Measurements from ENCODE around the gene HGS. TPM values are rescaled to one million over a fixed set of nuclear protein-coding genes. Genes with fewer than 3 reads are reported as not detected.

The HGS gene
- total RNA-seq, 2 experiments from 2014 or later: 118 to 127 TPM

DNA sequence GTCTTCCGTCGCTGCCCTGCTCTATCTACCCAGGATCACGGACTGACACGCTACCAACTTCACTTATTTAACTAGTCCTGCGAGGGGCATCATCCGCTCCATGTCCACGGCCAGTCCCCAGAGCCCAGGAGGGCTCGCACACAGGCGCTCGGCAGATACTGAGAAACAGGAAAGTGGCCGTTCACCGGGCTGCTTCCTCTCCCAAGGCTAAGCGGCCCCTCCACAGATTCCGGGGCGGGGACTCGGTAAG, 17.8 kb upstream of the HGS start:
- Mint-ChIP-seq H3K36me3 (ENCODE audit: low read depth) (peaks cover 41% of the 10 kb centered on the region), H3K9me3 (no peaks in the 10 kb centered on the region), H3K27me3 (no peaks in the 10 kb centered on the region), H3K4me3 (peak overlapping the region; percentile 94), H3K4me1 (ENCODE audit: low read depth) (peaks cover 50% of the 10 kb centered on the region), H3K27ac (peak overlapping the region; percentile 91)
- peaks cover 32% of the 10 kb centered on the region for H3K36me3 ChIP-seq (ENCODE audit: insufficient read depth, low read length)
- TF ChIP-seq, protein P1, sequence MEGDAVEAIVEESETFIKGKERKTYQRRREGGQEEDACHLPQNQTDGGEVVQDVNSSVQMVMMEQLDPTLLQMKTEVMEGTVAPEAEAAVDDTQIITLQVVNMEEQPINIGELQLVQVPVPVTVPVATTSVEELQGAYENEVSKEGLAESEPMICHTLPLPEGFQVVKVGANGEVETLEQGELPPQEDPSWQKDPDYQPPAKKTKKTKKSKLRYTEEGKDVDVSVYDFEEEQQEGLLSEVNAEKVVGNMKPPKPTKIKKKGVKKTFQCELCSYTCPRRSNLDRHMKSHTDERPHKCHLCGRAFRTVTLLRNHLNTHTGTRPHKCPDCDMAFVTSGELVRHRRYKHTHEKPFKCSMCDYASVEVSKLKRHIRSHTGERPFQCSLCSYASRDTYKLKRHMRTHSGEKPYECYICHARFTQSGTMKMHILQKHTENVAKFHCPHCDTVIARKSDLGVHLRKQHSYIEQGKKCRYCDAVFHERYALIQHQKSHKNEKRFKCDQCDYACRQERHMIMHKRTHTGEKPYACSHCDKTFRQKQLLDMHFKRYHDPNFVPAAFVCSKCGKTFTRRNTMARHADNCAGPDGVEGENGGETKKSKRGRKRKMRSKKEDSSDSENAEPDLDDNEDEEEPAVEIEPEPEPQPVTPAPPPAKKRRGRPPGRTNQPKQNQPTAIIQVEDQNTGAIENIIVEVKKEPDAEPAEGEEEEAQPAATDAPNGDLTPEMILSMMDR (IDR thresholded peaks at IDR 0.05): no peak
- DNase-seq (peak in 5 of 14 experiments; percentile 9 to 40 (median 21)), ATAC-seq (ENCODE audit: poor library complexity) (peak; percentile 33)
- H3K27ac ChIP-seq (ENCODE audit: low read depth in 1 of 2, low read length in 2 of 2): peak overlapping the region; percentile 73 to 85
- ChIA-PET POLR2A (interaction anchor here (0.7 to 3.0 kb wide), 6 partner anchors 17 to 153 kb away, joined by 3 to 25 read pairs (median 4); partner anchors contain the start of genes ACTG1, ARL16, HGS and MRPL12), CTCF (no interaction called here)
- no peaks in the 10 kb centered on the region for H3K27me3 ChIP-seq (ENCODE audit: control insufficient read depth in 1 of 2, insufficient read depth in 2 of 2, low read length in 2 of 2)
- H3K4me3 ChIP-seq (ENCODE audit: low read length): peak overlapping the region; percentile 90
- intact Hi-C loops (cut with DNase I, micrococcal nuclease): loop anchor here (1.0 to 5.0 kb wide), 4 partner anchors 17 to 36 kb away; partner anchors contain the start of genes NPLOC4 (in 2 of the 2), TSPAN10 (in 2 of the 2), ARL16 (in 1 of the 2) and MRPL12 (in 1 of the 2)
- H3K4me1 ChIP-seq (ENCODE audit: insufficient read depth, low read length): peaks cover 67% of the 10 kb centered on the region
- H3K9me3 ChIP-seq (ENCODE audit: control insufficient read depth in 1 of 2, insufficient read depth in 1 of 2, low read length in 2 of 2): no peaks in the 10 kb centered on the region

DNA sequence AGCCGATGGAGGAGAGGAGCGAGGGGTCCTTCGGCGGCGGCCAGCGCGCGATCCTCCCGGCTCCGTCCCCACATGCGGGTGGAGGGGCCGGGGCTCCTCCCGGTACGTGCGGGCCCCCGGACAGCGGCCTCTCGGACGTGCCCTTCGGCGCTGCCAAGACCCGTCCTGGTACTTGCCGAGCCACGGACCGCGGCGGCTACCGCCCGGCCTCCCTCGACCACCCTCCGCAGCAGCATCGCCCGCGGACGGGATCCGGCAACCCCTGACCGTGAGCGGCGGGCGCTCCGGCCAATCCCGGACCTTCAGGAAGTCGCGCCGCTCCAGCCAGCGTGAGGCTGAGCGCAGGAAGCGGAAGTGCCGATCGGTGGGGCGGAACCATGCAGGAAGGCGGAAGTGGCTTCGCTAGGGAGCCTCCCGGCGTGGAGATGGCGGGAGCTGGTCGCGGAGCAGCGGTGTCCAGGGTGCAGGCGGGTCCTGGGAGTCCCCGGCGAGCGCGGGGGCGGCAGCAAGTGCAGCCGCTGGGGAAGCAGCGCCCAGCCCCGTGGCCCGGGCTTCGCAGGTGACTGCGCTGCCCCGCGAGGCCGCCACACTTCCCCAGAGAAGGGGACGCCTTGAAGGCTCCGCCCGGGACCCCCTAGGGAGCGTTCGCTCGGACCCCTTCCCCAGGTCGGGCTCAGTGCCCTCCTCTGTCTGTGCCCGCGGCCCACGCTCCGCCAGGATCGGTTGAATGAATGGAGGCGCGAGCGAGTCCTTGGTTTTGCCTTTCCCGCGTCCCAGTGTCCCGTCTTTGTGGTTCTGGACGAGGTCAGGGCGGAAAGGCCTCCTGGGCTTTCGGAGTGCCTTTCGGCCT, 17.2 kb upstream of the HGS start, which contains the start of the genes CCDC137 and OXLD1:
CCDC137 (plus strand) TSS at position 396 of the 850 bp plus-strand sequence; CDS start at position 426, 30 bp downstream.
OXLD1 (minus strand) TSS at position 264 of the 850 bp plus-strand sequence; CDS start at position 236, 28 bp downstream.
- H3K4me1 Mint-ChIP-seq (ENCODE audit: low read depth): peaks cover 50% of the 10 kb centered on the region
- ChIA-PET CTCF (no interaction called here), POLR2A (interaction anchor here (0.5 to 3.0 kb wide), 9 partner anchors 16 to 195 kb away, joined by 3 to 25 read pairs (median 4); partner anchors contain the start of genes ACTG1, ARL16, HGS and MRPL12)
- H3K27ac Mint-ChIP-seq: peak within 1 kb of the TSS; percentile 91
- TF ChIP-seq, protein P1 (IDR thresholded peaks at IDR 0.05): no peak
- peaks cover 37% of the 10 kb centered on the region for H3K36me3 ChIP-seq (ENCODE audit: insufficient read depth, low read length)
- peak within 1 kb of the TSS; percentile 73 to 85 for H3K27ac ChIP-seq (ENCODE audit: low read depth in 1 of 2, low read length in 2 of 2)
- peaks cover 67% of the 10 kb centered on the region for H3K4me1 ChIP-seq (ENCODE audit: insufficient read depth, low read length)
- no peaks in the 10 kb centered on the region for H3K27me3 Mint-ChIP-seq
- DNase-seq: peak; percentile 81 to 96 (median 91)
- H3K27me3 ChIP-seq (ENCODE audit: control insufficient read depth in 1 of 2, insufficient read depth in 2 of 2, low read length in 2 of 2): no peaks in the 10 kb centered on the region
- H3K9me3 ChIP-seq (ENCODE audit: control insufficient read depth in 1 of 2, insufficient read depth in 1 of 2, low read length in 2 of 2): no peaks in the 10 kb centered on the region
- ATAC-seq (ENCODE audit: poor library complexity): peak; percentile 84
- peak within 1 kb of the TSS; percentile 90 for H3K4me3 ChIP-seq (ENCODE audit: low read length)
- intact Hi-C loops (cut with DNase I, micrococcal nuclease): loop anchor here (1.0 to 5.0 kb wide), 4 partner anchors 17 to 36 kb away; partner anchors contain the start of genes NPLOC4 (in 2 of the 2), TSPAN10 (in 2 of the 2), ARL16 (in 1 of the 2) and MRPL12 (in 1 of the 2)
- peak within 1 kb of the TSS; percentile 97 for H3K4me3 Mint-ChIP-seq
- peaks cover 47% of the 10 kb centered on the region for H3K36me3 Mint-ChIP-seq (ENCODE audit: low read depth)
- no peaks in the 10 kb centered on the region for H3K9me3 Mint-ChIP-seq

DNA sequence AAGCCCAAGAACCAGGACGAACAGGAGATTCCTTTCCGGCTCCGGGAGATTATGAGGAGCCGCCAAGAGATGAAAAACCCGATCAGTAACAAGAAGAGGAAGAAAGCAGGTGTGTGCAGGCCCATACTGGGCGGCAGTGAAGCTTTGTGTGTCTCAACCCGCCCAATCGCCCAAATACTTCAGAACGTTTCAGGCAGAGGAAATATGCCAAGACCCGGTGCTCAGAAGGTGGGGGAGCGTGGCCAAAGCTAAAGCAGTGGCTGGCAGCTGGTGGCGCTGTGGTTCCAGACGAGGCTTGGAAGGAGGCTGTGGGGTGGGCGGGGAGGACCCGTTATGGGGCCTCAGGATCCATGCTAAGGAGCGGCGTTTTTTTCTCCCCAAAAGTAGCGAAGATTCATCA, 16.1 kb upstream of the HGS start:
- Mint-ChIP-seq H3K9me3 (no peaks in the 10 kb centered on the region), H3K27me3 (no peaks in the 10 kb centered on the region), H3K27ac (peak overlapping the region; percentile 63), H3K4me3 (peak overlapping the region; percentile 85), H3K36me3 (ENCODE audit: low read depth) (peaks cover 58% of the 10 kb centered on the region), H3K4me1 (ENCODE audit: low read depth) (peaks cover 40% of the 10 kb centered on the region)
- ChIA-PET CTCF (no interaction called here), POLR2A (interaction anchor here (3.0 kb wide), 1 partner anchor 15 kb away, joined by 25 read pairs; the partner anchor contains the start of genes ARL16 and HGS)
- Histone ChIP-seq H3K4me1 (ENCODE audit: insufficient read depth, low read length) (peaks cover 55% of the 10 kb centered on the region), H3K27ac (ENCODE audit: low read depth in 1 of 2, low read length in 2 of 2) (no peak overlapping the region), H3K36me3 (ENCODE audit: insufficient read depth, low read length) (peaks cover 49% of the 10 kb centered on the region), H3K4me3 (ENCODE audit: low read length) (no peak overlapping the region), H3K9me3 (ENCODE audit: control insufficient read depth in 1 of 2, insufficient read depth in 1 of 2, low read length in 2 of 2) (no peaks in the 10 kb centered on the region), H3K27me3 (ENCODE audit: control insufficient read depth in 1 of 2, insufficient read depth in 2 of 2, low read length in 2 of 2) (no peaks in the 10 kb centered on the region)
- intact Hi-C loops (cut with DNase I, micrococcal nuclease): loop anchor here in 1 of 2 experiments (2.0 to 5.0 kb wide), 2 partner anchors 31 to 35 kb away; partner anchors contain the start of genes MRPL12, NPLOC4 and TSPAN10
- TF ChIP-seq, protein P1 (IDR thresholded peaks at IDR 0.05): no peak
- peak in 1 of 14 experiments; percentile 19 for DNase-seq
- no peak for ATAC-seq (ENCODE audit: poor library complexity)

Measured in CD4-positive, alpha-beta T cell (primary cell).